PC-9 (cell line): ENCODE data around the gene C21orf58. TPM values are rescaled to one million over a fixed set of nuclear protein-coding genes. Genes with fewer than 3 reads are reported as not detected.

Source experiments
- BruUV-seq: library from RNA; stranded (reverse); fragments of 400-500 nt; replicated peaks from 2 replicates; lab custom pipeline; 2021; lab: Mats Ljungman, UMichigan
- CTCF ChIA-PET: fragments of 300-600 bp; sonication (Branson Sonifier 250); formaldehyde crosslinking; loops from one replicate; lab custom pipeline; 2022; ENCODE audit warnings: antibody characterized with exemption; lab: Charles Lee
- POLR2A ChIA-PET: fragments of 300-600 bp; sonication (Branson Sonifier 250); formaldehyde crosslinking; loops from one replicate; lab custom pipeline; 2022; ENCODE audit warnings: antibody characterized with exemption; ENCODE audit not compliant: unreplicated experiment; lab: Charles Lee
- DNase-seq, 2 experiments: peaks; one replicate each; pipeline versions ENCODE4 v3.0.0 to v3.0.0-alpha.2; 2015 to 2022; ENCODE audit warnings: mixed read lengths in 1 of 2
- H2AFZ ChIP-seq: fragments of 200-600 bp; sonication (generic); 2 replicates; pipeline ENCODE4 v1.8.1; 2017; ENCODE audit warnings: antibody characterized with exemption
- H3F3A ChIP-seq: fragments of 200-600 bp; sonication (generic); 2 replicates; pipeline ENCODE4 v1.8.1; 2017; ENCODE audit warnings: antibody characterized with exemption, mild to moderate bottlenecking, low read depth; ENCODE audit not compliant: insufficient read depth
- H3K27ac ChIP-seq: fragments of 200-600 bp; sonication (generic); 2 replicates; pipeline ENCODE4 v1.6.1; 2016; ENCODE audit warnings: mixed run types
- H3K27me3 ChIP-seq: fragments of 200-600 bp; sonication (generic); 2 replicates; pipeline ENCODE4 v1.6.1; 2016; ENCODE audit warnings: low read depth, mixed run types; ENCODE audit not compliant: insufficient read depth
- H3K36me3 ChIP-seq: fragments of 200-600 bp; sonication (generic); 2 replicates; pipeline ENCODE4 v1.6.1; 2016; ENCODE audit warnings: low read depth, mixed run types
- H3K4me1 ChIP-seq: fragments of 200-600 bp; sonication (generic); replicated peaks from 2 replicates; pipeline ENCODE4 v1.6.1; 2016; ENCODE audit warnings: mixed run types; ENCODE audit not compliant: insufficient read depth
- H3K4me2 ChIP-seq: fragments of 200-600 bp; sonication (generic); 2 replicates; pipeline ENCODE4 v1.6.1; 2017; ENCODE audit warnings: mixed run types
- H3K4me3 ChIP-seq: fragments of 200-600 bp; sonication (generic); 2 replicates; pipeline ENCODE4 v1.6.1; 2016; ENCODE audit warnings: mixed run types
- H3K79me2 ChIP-seq: fragments of 200-600 bp; sonication (generic); 2 replicates; pipeline ENCODE4 v1.6.1; 2017; ENCODE audit warnings: low read depth, mixed run types
- H3K9me2 ChIP-seq: fragments of 200-600 bp; sonication (generic); 2 replicates; pipeline ENCODE4 v1.8.1; 2017; ENCODE audit warnings: mild to moderate bottlenecking; ENCODE audit not compliant: insufficient read depth
- H3K9me3 ChIP-seq: fragments of 200-600 bp; sonication (generic); 2 replicates; pipeline ENCODE4 v1.8.1; 2016; ENCODE audit warnings: low read depth; ENCODE audit not compliant: insufficient read depth
- H4K20me1 ChIP-seq: fragments of 200-600 bp; sonication (generic); 2 replicates; pipeline ENCODE4 v1.8.1; 2017; ENCODE audit not compliant: insufficient read depth
- EZH2 ChIP-seq: fragments of 200-600 bp; sonication (generic); IDR thresholded peaks from 2 replicates; pipeline ENCODE4 v1.8.0; 2017; ENCODE audit warnings: antibody characterized with exemption, low read depth
- intact Hi-C: fragments of 100-400 bp; cut with micrococcal nuclease; formaldehyde crosslinking; loops from one replicate; pipeline ENCODE4 v1.10.0; 2022; ENCODE audit not compliant: unreplicated experiment
- total RNA-seq: library from RNA; stranded (reverse); gene quantifications from 2 replicates; pipeline ENCODE4 v1.2.3, GENCODE V29; 2021
- TF ChIP-seq, protein P1 (sequence below): fragments of 200-600 bp; sonication (generic); conservative IDR thresholded peaks from 2 replicates; pipeline ENCODE4 v1.6.1; 2017; ENCODE audit warnings: mixed run types, antibody characterized with exemption, mild to moderate bottlenecking, moderate library complexity

C21orf58 gene
- total RNA-seq, 1 experiment from 2014 or later: 28.9 TPM

DNA sequence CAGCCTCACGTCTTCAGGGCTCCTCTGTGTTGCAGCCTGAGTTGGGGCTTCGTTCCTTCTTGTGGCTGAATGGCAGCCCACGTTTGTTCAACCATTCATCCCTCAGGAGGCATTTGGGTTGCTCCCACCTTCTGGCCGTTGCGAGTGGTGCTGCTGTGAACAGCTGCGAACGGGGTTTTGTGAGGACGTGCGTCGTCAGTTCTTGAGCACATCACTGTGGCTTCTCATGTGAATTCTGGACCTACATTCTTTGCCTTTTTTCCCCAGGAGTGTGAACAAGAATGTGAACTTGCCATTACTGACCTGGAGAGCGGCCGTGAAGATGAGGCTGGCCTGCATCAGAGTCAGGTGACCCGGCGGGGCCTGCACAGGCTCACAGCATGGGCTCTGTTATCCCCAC lies 22.2 kb upstream of the C21orf58 start:
- peaks cover 1% of the 10 kb centered on the region for H3K4me1 ChIP-seq
- ChIA-PET POLR2A (no interaction called here), CTCF (no interaction called here)
- H3K79me2 ChIP-seq: no peaks in the 10 kb centered on the region; the same call in 1 of the 2 replicates
- no peak overlapping the region for H3K27ac ChIP-seq
- no peaks in the 10 kb centered on the region for H3K27me3 ChIP-seq
- intact Hi-C loops: no loop called here
- H3K36me3 ChIP-seq: no peaks in the 10 kb centered on the region; the same call in 1 of the 2 replicates
- H3K9me2 ChIP-seq: no peaks in the 10 kb centered on the region
- DNase-seq: no peak
- no peaks in the 10 kb centered on the region; the same call in 1 of the 2 replicates for H3K9me3 ChIP-seq
- H3K4me3 ChIP-seq: no peak overlapping the region
- H2AFZ ChIP-seq: no peak overlapping the region
- no peaks in the 10 kb centered on the region for H4K20me1 ChIP-seq
- H3F3A ChIP-seq: no peaks in the 10 kb centered on the region; the same call in 1 of the 2 replicates
- no TSS peak for BruUV-seq
- no peak overlapping the region for H3K4me2 ChIP-seq
- TF ChIP-seq, protein P1, sequence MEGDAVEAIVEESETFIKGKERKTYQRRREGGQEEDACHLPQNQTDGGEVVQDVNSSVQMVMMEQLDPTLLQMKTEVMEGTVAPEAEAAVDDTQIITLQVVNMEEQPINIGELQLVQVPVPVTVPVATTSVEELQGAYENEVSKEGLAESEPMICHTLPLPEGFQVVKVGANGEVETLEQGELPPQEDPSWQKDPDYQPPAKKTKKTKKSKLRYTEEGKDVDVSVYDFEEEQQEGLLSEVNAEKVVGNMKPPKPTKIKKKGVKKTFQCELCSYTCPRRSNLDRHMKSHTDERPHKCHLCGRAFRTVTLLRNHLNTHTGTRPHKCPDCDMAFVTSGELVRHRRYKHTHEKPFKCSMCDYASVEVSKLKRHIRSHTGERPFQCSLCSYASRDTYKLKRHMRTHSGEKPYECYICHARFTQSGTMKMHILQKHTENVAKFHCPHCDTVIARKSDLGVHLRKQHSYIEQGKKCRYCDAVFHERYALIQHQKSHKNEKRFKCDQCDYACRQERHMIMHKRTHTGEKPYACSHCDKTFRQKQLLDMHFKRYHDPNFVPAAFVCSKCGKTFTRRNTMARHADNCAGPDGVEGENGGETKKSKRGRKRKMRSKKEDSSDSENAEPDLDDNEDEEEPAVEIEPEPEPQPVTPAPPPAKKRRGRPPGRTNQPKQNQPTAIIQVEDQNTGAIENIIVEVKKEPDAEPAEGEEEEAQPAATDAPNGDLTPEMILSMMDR: no peak
- TF ChIP-seq EZH2: no peak

DNA sequence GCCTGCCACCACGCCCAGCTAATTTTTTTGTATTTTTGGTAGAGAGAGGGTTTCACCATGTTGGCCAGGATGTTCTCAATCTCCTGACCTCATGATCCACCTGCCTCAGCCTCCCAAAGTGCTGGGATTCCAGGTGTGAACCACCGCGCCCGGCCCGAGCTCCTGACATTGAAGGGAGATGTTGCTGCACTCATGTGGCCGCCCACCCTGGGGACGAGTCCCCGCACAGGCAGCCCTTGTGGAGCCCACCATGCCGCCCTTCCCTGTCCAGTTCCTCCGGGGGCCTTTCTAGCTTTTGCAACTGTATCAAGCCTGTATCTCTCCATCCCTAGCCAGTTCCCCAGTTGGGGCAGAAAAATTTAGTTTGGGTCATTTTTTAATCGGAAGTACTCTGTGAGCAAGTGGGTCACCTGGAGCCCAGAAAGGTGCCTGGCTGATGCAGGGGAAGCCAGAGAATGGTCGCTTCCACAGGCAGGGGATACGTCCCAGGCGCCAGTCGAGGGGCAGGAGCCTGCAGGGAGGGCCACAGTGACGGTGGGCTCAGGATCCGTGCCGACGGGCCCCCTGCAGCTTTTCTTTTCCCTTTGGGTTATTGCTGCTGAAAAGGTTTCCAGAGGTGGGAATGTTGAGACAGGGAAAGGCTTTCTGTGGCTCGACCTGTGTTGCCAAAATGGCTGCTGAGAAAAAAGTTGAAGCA lies 20.7 kb upstream of the C21orf58 start:
- TF ChIP-seq, protein P1: no peak
- TF ChIP-seq EZH2: no peak
- no peaks in the 10 kb centered on the region; the same call in 1 of the 2 replicates for H3K79me2 ChIP-seq
- CTCF ChIA-PET: no interaction called here
- intact Hi-C loops: no loop called here
- POLR2A ChIA-PET: no interaction called here
- H2AFZ ChIP-seq: no peak overlapping the region
- no peaks in the 10 kb centered on the region; the same call in 1 of the 2 replicates for H3K36me3 ChIP-seq
- no peaks in the 10 kb centered on the region for H3K4me1 ChIP-seq
- no peaks in the 10 kb centered on the region for H3K9me2 ChIP-seq
- H3K4me3 ChIP-seq: no peak overlapping the region
- no peak overlapping the region for H3K4me2 ChIP-seq
- no peaks in the 10 kb centered on the region for H3K27me3 ChIP-seq
- no peaks in the 10 kb centered on the region; the same call in 1 of the 2 replicates for H3F3A ChIP-seq
- no peak for DNase-seq
- no TSS peak for BruUV-seq
- no peak overlapping the region for H3K27ac ChIP-seq
- H4K20me1 ChIP-seq: no peaks in the 10 kb centered on the region
- H3K9me3 ChIP-seq: no peaks in the 10 kb centered on the region; the same call in 1 of the 2 replicates

DNA sequence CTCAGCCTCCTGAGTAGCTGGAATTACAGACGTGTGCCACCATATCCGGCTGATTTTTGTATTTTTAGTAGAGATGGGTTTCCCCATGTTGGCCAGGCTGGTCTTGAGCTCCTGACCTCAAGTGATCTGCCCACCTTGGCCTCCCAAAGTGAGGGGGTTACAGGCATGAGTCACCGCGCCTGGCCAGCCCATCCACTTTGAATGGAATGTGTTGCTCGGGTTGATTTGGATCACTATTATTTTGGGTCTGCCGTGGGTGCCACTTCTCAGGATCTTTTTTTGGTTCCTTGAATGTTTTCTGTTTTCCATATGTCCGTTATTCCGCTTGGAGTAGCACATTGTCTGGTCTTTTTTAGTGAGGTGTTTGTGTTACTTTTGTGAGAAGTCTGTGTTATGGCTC lies 17.3 kb upstream of the C21orf58 start:
- Histone ChIP-seq H4K20me1 (no peaks in the 10 kb centered on the region), H3F3A (no peaks in the 10 kb centered on the region), H3K9me3 (no peaks in the 10 kb centered on the region; the same call in 1 of the 2 replicates), H3K27ac (no peak overlapping the region), H3K27me3 (no peaks in the 10 kb centered on the region), H3K4me3 (no peak overlapping the region), H3K9me2 (no peaks in the 10 kb centered on the region), H3K4me1 (no peaks in the 10 kb centered on the region), H3K36me3 (no peaks in the 10 kb centered on the region; the same call in 1 of the 2 replicates), H2AFZ (no peak overlapping the region), H3K79me2 (no peaks in the 10 kb centered on the region; the same call in 1 of the 2 replicates), H3K4me2 (no peak overlapping the region)
- CTCF ChIA-PET: no interaction called here
- TF ChIP-seq EZH2: no peak
- TF ChIP-seq, protein P1: no peak
- intact Hi-C loops: no loop called here
- DNase-seq: no peak
- POLR2A ChIA-PET: no interaction called here
- no TSS peak for BruUV-seq
